A549 (cell line): Measurements from ENCODE around the gene XYLT1.

Experiments
- JUNB ChIP-seq: fragments of >200 bp; sonication (Bioruptor Twin); formaldehyde crosslinking; IDR thresholded peaks from 2 replicates; pipeline ENCODE4 v1.6.1; 2016
- MAFK ChIP-seq: fragments of 450-650 bp; IDR thresholded peaks from 2 replicates; pipeline ENCODE4 v1.6.1; 2014; ENCODE audit not compliant: partially characterized antibody
- MAZ ChIP-seq: fragments of 150-350 bp; IDR thresholded peaks from 2 replicates; pipeline ENCODE4 v1.6.1; 2014; ENCODE audit warnings: antibody characterized with exemption, low read depth, low read length, borderline replicate concordance
- TF ChIP-seq, protein P1 (sequence below): IDR thresholded peaks from 2 replicates; pipeline ENCODE4 v1.6.1; 2012
- TF ChIP-seq, protein P2 (sequence below): fragments of 200-600 bp; sonication (generic); IDR thresholded peaks from 2 replicates; pipeline ENCODE4 v1.6.1; 2016; ENCODE audit warnings: antibody characterized with exemption, mild to moderate bottlenecking, moderate library complexity
- TF ChIP-seq, protein P3 (sequence below): fragments of >200 bp; sonication (Bioruptor Twin); formaldehyde crosslinking; IDR thresholded peaks from 3 replicates; pipeline ENCODE4 v1.5.1; 2016

DNA sequence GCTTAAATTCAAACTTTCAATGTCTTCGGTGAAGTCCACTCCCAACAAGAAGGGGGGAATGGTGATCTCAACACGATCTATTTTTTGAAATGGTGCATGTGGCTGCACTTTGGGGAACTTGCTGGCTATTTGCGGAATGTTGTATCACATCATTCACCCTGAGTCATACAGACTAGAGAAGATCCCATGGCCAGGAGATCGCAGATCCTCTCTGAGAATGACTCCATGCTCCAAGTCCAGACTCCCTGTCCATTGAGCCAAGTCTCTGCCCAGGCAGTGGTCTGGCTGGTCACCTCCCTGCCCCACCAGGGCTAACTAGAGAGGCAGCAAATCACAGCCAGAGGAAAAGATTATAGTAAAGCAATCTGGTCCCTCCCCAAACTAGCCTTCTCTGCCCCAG is 120.6 kb downstream of the XYLT1 start:
- TF ChIP-seq, protein P1, sequence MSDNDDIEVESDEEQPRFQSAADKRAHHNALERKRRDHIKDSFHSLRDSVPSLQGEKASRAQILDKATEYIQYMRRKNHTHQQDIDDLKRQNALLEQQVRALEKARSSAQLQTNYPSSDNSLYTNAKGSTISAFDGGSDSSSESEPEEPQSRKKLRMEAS: no peak
- TF ChIP-seq, protein P2, sequence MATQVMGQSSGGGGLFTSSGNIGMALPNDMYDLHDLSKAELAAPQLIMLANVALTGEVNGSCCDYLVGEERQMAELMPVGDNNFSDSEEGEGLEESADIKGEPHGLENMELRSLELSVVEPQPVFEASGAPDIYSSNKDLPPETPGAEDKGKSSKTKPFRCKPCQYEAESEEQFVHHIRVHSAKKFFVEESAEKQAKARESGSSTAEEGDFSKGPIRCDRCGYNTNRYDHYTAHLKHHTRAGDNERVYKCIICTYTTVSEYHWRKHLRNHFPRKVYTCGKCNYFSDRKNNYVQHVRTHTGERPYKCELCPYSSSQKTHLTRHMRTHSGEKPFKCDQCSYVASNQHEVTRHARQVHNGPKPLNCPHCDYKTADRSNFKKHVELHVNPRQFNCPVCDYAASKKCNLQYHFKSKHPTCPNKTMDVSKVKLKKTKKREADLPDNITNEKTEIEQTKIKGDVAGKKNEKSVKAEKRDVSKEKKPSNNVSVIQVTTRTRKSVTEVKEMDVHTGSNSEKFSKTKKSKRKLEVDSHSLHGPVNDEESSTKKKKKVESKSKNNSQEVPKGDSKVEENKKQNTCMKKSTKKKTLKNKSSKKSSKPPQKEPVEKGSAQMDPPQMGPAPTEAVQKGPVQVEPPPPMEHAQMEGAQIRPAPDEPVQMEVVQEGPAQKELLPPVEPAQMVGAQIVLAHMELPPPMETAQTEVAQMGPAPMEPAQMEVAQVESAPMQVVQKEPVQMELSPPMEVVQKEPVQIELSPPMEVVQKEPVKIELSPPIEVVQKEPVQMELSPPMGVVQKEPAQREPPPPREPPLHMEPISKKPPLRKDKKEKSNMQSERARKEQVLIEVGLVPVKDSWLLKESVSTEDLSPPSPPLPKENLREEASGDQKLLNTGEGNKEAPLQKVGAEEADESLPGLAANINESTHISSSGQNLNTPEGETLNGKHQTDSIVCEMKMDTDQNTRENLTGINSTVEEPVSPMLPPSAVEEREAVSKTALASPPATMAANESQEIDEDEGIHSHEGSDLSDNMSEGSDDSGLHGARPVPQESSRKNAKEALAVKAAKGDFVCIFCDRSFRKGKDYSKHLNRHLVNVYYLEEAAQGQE: no peak
- TF ChIP-seq MAZ: no peak
- TF ChIP-seq JUNB: no peak
- TF ChIP-seq, protein P3, sequence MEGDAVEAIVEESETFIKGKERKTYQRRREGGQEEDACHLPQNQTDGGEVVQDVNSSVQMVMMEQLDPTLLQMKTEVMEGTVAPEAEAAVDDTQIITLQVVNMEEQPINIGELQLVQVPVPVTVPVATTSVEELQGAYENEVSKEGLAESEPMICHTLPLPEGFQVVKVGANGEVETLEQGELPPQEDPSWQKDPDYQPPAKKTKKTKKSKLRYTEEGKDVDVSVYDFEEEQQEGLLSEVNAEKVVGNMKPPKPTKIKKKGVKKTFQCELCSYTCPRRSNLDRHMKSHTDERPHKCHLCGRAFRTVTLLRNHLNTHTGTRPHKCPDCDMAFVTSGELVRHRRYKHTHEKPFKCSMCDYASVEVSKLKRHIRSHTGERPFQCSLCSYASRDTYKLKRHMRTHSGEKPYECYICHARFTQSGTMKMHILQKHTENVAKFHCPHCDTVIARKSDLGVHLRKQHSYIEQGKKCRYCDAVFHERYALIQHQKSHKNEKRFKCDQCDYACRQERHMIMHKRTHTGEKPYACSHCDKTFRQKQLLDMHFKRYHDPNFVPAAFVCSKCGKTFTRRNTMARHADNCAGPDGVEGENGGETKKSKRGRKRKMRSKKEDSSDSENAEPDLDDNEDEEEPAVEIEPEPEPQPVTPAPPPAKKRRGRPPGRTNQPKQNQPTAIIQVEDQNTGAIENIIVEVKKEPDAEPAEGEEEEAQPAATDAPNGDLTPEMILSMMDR: no peak
- TF ChIP-seq MAFK: no peak
